HFFc6 (cell line): ENCODE results near the gene RGS9. TPM values are rescaled to one million over a fixed set of nuclear protein-coding genes. Genes with fewer than 3 reads are reported as not detected.

Experiments
- DNase-seq: peaks from one replicate; pipeline ENCODE4 v3.0.0-alpha.2; 2018
- H3K27ac Mint-ChIP-seq: 2 replicates; pipeline ENCODE4 v1.8.0; 2020; ENCODE audit warnings: mild to moderate bottlenecking, mixed read lengths
- H3K27me3 Mint-ChIP-seq: 2 replicates; pipeline ENCODE4 v1.8.0; 2021; ENCODE audit warnings: mild to moderate bottlenecking, moderate library complexity, mixed read lengths; ENCODE audit not compliant: insufficient read depth
- H3K36me3 Mint-ChIP-seq: 2 replicates; pipeline ENCODE4 v1.8.0; 2021; ENCODE audit warnings: low read depth, mixed read lengths
- H3K4me1 Mint-ChIP-seq: 2 replicates; pipeline ENCODE4 v1.8.0; 2020; ENCODE audit warnings: low read depth, mixed read lengths
- H3K4me3 Mint-ChIP-seq: 2 replicates; pipeline ENCODE4 v1.8.0; 2020; ENCODE audit warnings: mild to moderate bottlenecking, moderate library complexity, mixed read lengths
- H3K9me3 Mint-ChIP-seq: 2 replicates; pipeline ENCODE4 v1.8.0; 2020; ENCODE audit warnings: mild to moderate bottlenecking, mixed read lengths
- CTCF ChIP-seq: fragments of 200-600 bp; sonication (generic); IDR thresholded peaks from 2 replicates; pipeline ENCODE4 v1.5.0; 2021; ENCODE audit warnings: antibody characterized with exemption, mild to moderate bottlenecking
- total RNA-seq, 6 experiments: library from RNA; stranded (reverse); fragmentation: NEBNext Ultra II Directional; extraction: Animal tissue kit (Norgen Biotek cat#: 25700); gene quantifications; 2 replicates in 1 of 6; 3 replicates in 5 of 6; pipeline ENCODE4 v1.2.3, GENCODE V29; 2021

Gene RGS9
- total RNA-seq, 6 experiments from 2014 or later = 0.31 to 0.97 (median 0.42) TPM

GRCh38 chr17:65185668-65186382 is 48.7 kb downstream of the RGS9 start:
- Mint-ChIP-seq H3K9me3 (no peaks in the 10 kb centered on the region), H3K36me3 (no peaks in the 10 kb centered on the region), H3K4me1 (peaks cover 51% of the 10 kb centered on the region)

GRCh38 chr17:65190467-65191097 is 53.4 kb downstream of the RGS9 start:
- peak; percentile 73 for DNase-seq
- Mint-ChIP-seq H3K9me3 (no peaks in the 10 kb centered on the region), H3K27ac (peak overlapping the region; percentile 78), H3K36me3 (no peaks in the 10 kb centered on the region), H3K4me1 (peaks cover 43% of the 10 kb centered on the region), H3K4me3 (peak overlapping the region; percentile 33; the same call in 1 of the 2 replicates), H3K27me3 (peaks cover 4% of the 10 kb centered on the region; the same call in 1 of the 2 replicates)
- no peak for TF ChIP-seq CTCF

More at GRCh38 chr17:65185668-65186382, 48.7 kb downstream of the RGS9 start:
- no peak for DNase-seq
- Mint-ChIP-seq H3K27me3 (peaks cover 4% of the 10 kb centered on the region; the same call in 1 of the 2 replicates), H3K27ac (no peak overlapping the region), H3K4me3 (no peak overlapping the region)
- no peak for TF ChIP-seq CTCF

GRCh38 chr17:65191811-65192740 is 54.9 kb downstream of the RGS9 start:
- H3K27ac Mint-ChIP-seq = peak overlapping the region; percentile 84
- peak overlapping the region; percentile 67 for H3K4me3 Mint-ChIP-seq

GRCh38 chr17:65193305-65193704 is 56.1 kb downstream of the RGS9 start:
- no peak for TF ChIP-seq CTCF
- no peaks in the 10 kb centered on the region for H3K36me3 Mint-ChIP-seq
- no peaks in the 10 kb centered on the region for H3K9me3 Mint-ChIP-seq
- peaks cover 42% of the 10 kb centered on the region for H3K4me1 Mint-ChIP-seq
- no peak for DNase-seq
- H3K27ac Mint-ChIP-seq = no peak overlapping the region
- peaks cover 4% of the 10 kb centered on the region; the same call in 1 of the 2 replicates for H3K27me3 Mint-ChIP-seq
- H3K4me3 Mint-ChIP-seq = no peak overlapping the region

More at GRCh38 chr17:65191811-65192740, 54.9 kb downstream of the RGS9 start:
- Mint-ChIP-seq H3K27me3 (peaks cover 4% of the 10 kb centered on the region; the same call in 1 of the 2 replicates), H3K36me3 (no peaks in the 10 kb centered on the region), H3K4me1 (peaks cover 42% of the 10 kb centered on the region), H3K9me3 (no peaks in the 10 kb centered on the region)
- no peak for TF ChIP-seq CTCF
- DNase-seq = peak; percentile 58

GRCh38 chr17:65193716-65194293 is 56.6 kb downstream of the RGS9 start:
- H3K4me3 Mint-ChIP-seq = no peak overlapping the region
- H3K27me3 Mint-ChIP-seq = peaks cover 4% of the 10 kb centered on the region; the same call in 1 of the 2 replicates
- no peak for TF ChIP-seq CTCF
- no peaks in the 10 kb centered on the region for H3K9me3 Mint-ChIP-seq
- H3K4me1 Mint-ChIP-seq = peaks cover 47% of the 10 kb centered on the region
- H3K27ac Mint-ChIP-seq = no peak overlapping the region
- no peaks in the 10 kb centered on the region for H3K36me3 Mint-ChIP-seq
- no peak for DNase-seq
